ENCODE data around the gene HCFC1.
A peak's percentile ranks its signal among the peaks of the same experiment; 100 is the strongest.

HCFC1 gene

GRCh38 chrX:153938226-153938786 lies 33.3 kb downstream of the HCFC1 start:
- H3K9me3 ChIP-seq (ENCODE audit: insufficient read depth, low read length, severe bottlenecking): no peaks in the 10 kb centered on the region
- H2AFZ ChIP-seq (ENCODE audit: low read depth, low read length): no peak overlapping the region
- no peaks in the 10 kb centered on the region for H4K20me1 ChIP-seq (ENCODE audit: insufficient read depth, low read length)
- peaks cover 18% of the 10 kb centered on the region for H3K79me2 ChIP-seq (ENCODE audit: insufficient read depth, low read length)
- no peak overlapping the region for H3K4me2 ChIP-seq (ENCODE audit: insufficient read depth, low read length)
- H3K27me3 ChIP-seq (ENCODE audit: insufficient read depth, low read length, poor library complexity): no peaks in the 10 kb centered on the region
- DNase-seq (no peak), ATAC-seq (ENCODE audit: insufficient read depth, low read depth) (no peak)
- TF ChIP-seq, protein P1, sequence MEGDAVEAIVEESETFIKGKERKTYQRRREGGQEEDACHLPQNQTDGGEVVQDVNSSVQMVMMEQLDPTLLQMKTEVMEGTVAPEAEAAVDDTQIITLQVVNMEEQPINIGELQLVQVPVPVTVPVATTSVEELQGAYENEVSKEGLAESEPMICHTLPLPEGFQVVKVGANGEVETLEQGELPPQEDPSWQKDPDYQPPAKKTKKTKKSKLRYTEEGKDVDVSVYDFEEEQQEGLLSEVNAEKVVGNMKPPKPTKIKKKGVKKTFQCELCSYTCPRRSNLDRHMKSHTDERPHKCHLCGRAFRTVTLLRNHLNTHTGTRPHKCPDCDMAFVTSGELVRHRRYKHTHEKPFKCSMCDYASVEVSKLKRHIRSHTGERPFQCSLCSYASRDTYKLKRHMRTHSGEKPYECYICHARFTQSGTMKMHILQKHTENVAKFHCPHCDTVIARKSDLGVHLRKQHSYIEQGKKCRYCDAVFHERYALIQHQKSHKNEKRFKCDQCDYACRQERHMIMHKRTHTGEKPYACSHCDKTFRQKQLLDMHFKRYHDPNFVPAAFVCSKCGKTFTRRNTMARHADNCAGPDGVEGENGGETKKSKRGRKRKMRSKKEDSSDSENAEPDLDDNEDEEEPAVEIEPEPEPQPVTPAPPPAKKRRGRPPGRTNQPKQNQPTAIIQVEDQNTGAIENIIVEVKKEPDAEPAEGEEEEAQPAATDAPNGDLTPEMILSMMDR (IDR thresholded peaks at IDR 0.05; ENCODE audit: borderline replicate concordance, extremely low read depth, low read length, poor library complexity, severe bottlenecking): peak; percentile 31
- no peak for TF ChIP-seq EZH2 (IDR thresholded peaks at IDR 0.05; ENCODE audit: borderline replicate concordance, low read depth, low read length, severe bottlenecking)
- peaks cover 19% of the 10 kb centered on the region for H3K4me1 ChIP-seq (ENCODE audit: insufficient read depth, low read length)
- 0 out of 2 replicates have a peak, but pooled peaks cover under 1% of the 10 kb centered on the region for H3K36me3 ChIP-seq (ENCODE audit: insufficient read depth, low read length)
- no peak overlapping the region for H3K4me3 ChIP-seq (ENCODE audit: low read depth in 1 of 2, low read length in 2 of 2)
- no peak overlapping the region for H3K9ac ChIP-seq (ENCODE audit: low read depth, low read length)
- no peak overlapping the region for H3K27ac ChIP-seq (ENCODE audit: low read length)

DNA sequence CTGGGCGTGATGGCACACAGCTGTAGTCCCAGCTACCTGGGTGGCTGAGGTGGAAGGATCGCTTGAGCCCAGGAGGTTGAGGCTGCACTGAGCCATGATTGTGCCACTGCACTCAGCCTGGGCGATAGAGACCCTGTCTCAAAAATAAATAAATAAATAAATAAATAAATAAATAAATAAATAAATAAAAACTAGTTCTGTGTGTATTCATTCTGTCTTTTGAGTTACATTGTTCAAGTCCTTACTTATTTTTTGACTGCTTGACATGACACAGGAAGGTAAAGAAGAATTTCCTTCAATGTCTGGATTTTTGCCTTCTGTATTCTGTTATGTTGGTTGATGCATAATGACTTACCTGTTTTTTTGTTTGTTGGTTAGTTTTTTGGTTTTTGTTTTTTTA lies 34.6 kb downstream of the HCFC1 start:
- ATAC-seq (ENCODE audit: insufficient read depth, low read depth) (no peak), DNase-seq (no peak)
- Histone ChIP-seq H3K4me3 (ENCODE audit: low read depth in 1 of 2, low read length in 2 of 2) (no peak overlapping the region), H3K4me1 (ENCODE audit: insufficient read depth, low read length) (peaks cover 30% of the 10 kb centered on the region), H3K36me3 (ENCODE audit: insufficient read depth, low read length) (peaks cover 12% of the 10 kb centered on the region), H3K27ac (ENCODE audit: low read length) (no peak overlapping the region), H3K27me3 (ENCODE audit: insufficient read depth, low read length, poor library complexity) (no peaks in the 10 kb centered on the region), H3K9ac (ENCODE audit: low read depth, low read length) (no peak overlapping the region), H3K79me2 (ENCODE audit: insufficient read depth, low read length) (peaks cover 28% of the 10 kb centered on the region), H3K9me3 (ENCODE audit: insufficient read depth, low read length, severe bottlenecking) (no peaks in the 10 kb centered on the region), H3K4me2 (ENCODE audit: insufficient read depth, low read length) (no peak overlapping the region), H4K20me1 (ENCODE audit: insufficient read depth, low read length) (no peaks in the 10 kb centered on the region), H2AFZ (ENCODE audit: low read depth, low read length) (no peak overlapping the region)
- TF ChIP-seq, protein P1 (IDR thresholded peaks at IDR 0.05; ENCODE audit: borderline replicate concordance, extremely low read depth, low read length, poor library complexity, severe bottlenecking): no peak
- TF ChIP-seq EZH2 (IDR thresholded peaks at IDR 0.05; ENCODE audit: borderline replicate concordance, low read depth, low read length, severe bottlenecking): no peak

DNA sequence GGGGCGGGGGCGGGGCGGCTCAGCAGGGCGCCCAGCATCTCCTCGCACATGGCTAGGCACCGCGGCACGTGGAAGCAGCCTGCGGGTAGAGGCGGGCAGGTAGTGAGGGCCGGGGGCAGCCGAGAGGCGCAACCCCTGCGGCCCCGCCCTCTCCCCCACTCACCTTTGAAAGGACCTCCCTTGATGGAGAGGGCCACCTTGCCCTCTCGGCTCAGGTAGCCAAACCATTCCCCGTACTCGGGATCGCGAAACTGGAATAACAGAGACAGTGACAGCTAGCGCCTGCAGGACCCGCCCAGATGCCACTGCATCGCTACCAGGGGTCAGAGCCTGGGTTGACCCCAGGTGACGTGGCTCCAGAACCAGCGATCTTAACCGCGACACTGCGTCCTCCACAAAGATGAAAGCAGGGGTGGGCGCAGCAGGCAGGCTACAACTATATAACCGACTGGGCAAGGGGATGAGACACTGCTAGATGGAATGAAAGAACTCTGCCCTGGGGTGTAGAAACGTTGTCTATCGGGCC lies 36.2 kb downstream of the HCFC1 start:
- H3K4me3 ChIP-seq (ENCODE audit: low read depth in 1 of 2, low read length in 2 of 2): peak overlapping the region; percentile 11 to 68; a peak in 3 of 4 replicates
- H3K4me1 ChIP-seq (ENCODE audit: insufficient read depth, low read length): peaks cover 47% of the 10 kb centered on the region
- H3K27me3 ChIP-seq (ENCODE audit: insufficient read depth, low read length, poor library complexity): no peaks in the 10 kb centered on the region
- ATAC-seq (ENCODE audit: insufficient read depth, low read depth): peak; percentile 15; the same call in 2 of the 3 replicates
- no peaks in the 10 kb centered on the region for H3K9me3 ChIP-seq (ENCODE audit: insufficient read depth, low read length, severe bottlenecking)
- no peak for DNase-seq
- TF ChIP-seq, protein P1 (IDR thresholded peaks at IDR 0.05; ENCODE audit: borderline replicate concordance, extremely low read depth, low read length, poor library complexity, severe bottlenecking): no peak
- no peak for TF ChIP-seq EZH2 (IDR thresholded peaks at IDR 0.05; ENCODE audit: borderline replicate concordance, low read depth, low read length, severe bottlenecking)
- peak overlapping the region; percentile 73 for H3K27ac ChIP-seq (ENCODE audit: low read length)
- H2AFZ ChIP-seq (ENCODE audit: low read depth, low read length): peak overlapping the region; percentile 2; the same call in 1 of the 2 replicates
- peaks cover 29% of the 10 kb centered on the region for H3K36me3 ChIP-seq (ENCODE audit: insufficient read depth, low read length)
- peak overlapping the region; percentile 58 for H3K9ac ChIP-seq (ENCODE audit: low read depth, low read length)
- H3K4me2 ChIP-seq (ENCODE audit: insufficient read depth, low read length): peak overlapping the region; percentile 63
- no peaks in the 10 kb centered on the region for H4K20me1 ChIP-seq (ENCODE audit: insufficient read depth, low read length)
- peaks cover 34% of the 10 kb centered on the region for H3K79me2 ChIP-seq (ENCODE audit: insufficient read depth, low read length)
